Motor neuron (in vitro differentiated cells): ENCODE results near the gene RUFY3. TPM values are rescaled to one million over a fixed set of nuclear protein-coding genes. Genes with fewer than 3 reads are reported as not detected.
A peak's percentile ranks its signal among the peaks of the same experiment; 100 is the strongest.
"Not testable (repeated sequence)": the region's sequence is repeated elsewhere in the genome, so short reads cannot be mapped to it uniquely, and the experiment has no call there.

Experiments
- ATAC-seq, 8 experiments: fragments of 200-7000 bp; cut with Tn5 transposase; replicated peaks in 6 of 8; 2 replicates each; pipeline ENCODE4 v1.8.0; 2021; ENCODE audit warnings: mild to moderate bottlenecking in 8 of 8, moderate library complexity in 8 of 8
- H3K27ac ChIP-seq, 2 donors: fragments of 250-450 bp; sonication (Bioruptor Pico); 2 replicates each; pipeline ENCODE4 v1.9.0; 2021; ENCODE audit warnings: antibody characterized with exemption in 2 of 2, mild to moderate bottlenecking in 2 of 2, moderate library complexity in 1 of 2
- H3K4me1 ChIP-seq, 2 donors: fragments of 250-450 bp; sonication (Bioruptor Pico); replicated peaks in 1 of 2; 2 replicates each; pipeline ENCODE4 v1.6.1; 2021; ENCODE audit warnings: antibody characterized with exemption in 2 of 2, mild to moderate bottlenecking in 2 of 2, moderate library complexity in 1 of 2
- H3K4me3 ChIP-seq, 5 donors: fragments of 250-450 bp; sonication (Bioruptor Pico); 2 replicates each; pipeline ENCODE4 v1.9.0; 2021; ENCODE audit warnings: antibody characterized with exemption in 5 of 5, mild to moderate bottlenecking in 5 of 5, moderate library complexity in 4 of 5
- WGBS, 10 experiments: fragments of 450-650 bp; shearing (Covaris generic); methylation state at CpG; one replicate each; pipeline ENCODE4 v1.0.0; 2022; 5-methylcytosine and 5-hydroxymethylcytosine counted together
- in situ Hi-C, 9 experiments: fragments of 400-800 bp; cut with MboI; loops; one replicate each; pipeline ENCODE4 v1.15.0; 2021; ENCODE audit warnings: low sequenced_read_pairs in 9 of 9, low pct_unique_long_range_greater_than_20kb in 2 of 9; ENCODE audit not compliant: unreplicated experiment in 9 of 9
- total RNA-seq, 8 experiments: library from RNA; unstranded; fragments of 300-600 nt; gene quantifications; 2 replicates each; pipeline versions ENCODE4 v1.2.3 to v1.2.4, GENCODE V29; 2022

RUFY3 gene
- total RNA-seq, 8 experiments from 2014 or later: 34.1 to 227 (median 185) TPM

DNA sequence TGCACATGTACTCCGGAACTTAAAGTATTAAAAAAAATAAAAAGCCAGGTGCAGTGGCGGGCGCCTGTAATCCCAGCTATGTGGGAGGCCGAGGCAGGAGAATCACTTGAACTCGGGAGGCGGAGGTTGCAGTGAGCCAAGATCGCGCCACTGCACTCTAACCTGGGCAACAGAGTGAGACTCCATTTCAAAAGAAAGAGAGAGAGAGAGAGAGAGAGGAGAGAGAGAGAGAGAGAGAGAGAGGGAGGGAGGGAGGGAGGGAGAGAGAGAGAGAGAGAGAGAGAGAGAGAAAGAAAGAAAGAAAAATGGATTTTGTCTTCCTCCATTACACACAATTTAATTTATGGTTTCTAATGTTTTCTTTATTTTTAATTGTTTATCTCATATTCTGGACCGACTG, 11.1 kb downstream of the RUFY3 start:
- WGBS, 10 experiments: 67 to 100% (median 99%) methylated on average over 1 to 7 of the region's 9 CpGs; no CpG with 5 or more reads in 4 of the 10 experiments
- H3K27ac ChIP-seq, H3K4me3 ChIP-seq, ATAC-seq, in situ Hi-C loops: not testable (repeated sequence)
- H3K4me1 ChIP-seq: peaks cover 9 to 19% of the 10 kb centered on the region in 2 donors

DNA sequence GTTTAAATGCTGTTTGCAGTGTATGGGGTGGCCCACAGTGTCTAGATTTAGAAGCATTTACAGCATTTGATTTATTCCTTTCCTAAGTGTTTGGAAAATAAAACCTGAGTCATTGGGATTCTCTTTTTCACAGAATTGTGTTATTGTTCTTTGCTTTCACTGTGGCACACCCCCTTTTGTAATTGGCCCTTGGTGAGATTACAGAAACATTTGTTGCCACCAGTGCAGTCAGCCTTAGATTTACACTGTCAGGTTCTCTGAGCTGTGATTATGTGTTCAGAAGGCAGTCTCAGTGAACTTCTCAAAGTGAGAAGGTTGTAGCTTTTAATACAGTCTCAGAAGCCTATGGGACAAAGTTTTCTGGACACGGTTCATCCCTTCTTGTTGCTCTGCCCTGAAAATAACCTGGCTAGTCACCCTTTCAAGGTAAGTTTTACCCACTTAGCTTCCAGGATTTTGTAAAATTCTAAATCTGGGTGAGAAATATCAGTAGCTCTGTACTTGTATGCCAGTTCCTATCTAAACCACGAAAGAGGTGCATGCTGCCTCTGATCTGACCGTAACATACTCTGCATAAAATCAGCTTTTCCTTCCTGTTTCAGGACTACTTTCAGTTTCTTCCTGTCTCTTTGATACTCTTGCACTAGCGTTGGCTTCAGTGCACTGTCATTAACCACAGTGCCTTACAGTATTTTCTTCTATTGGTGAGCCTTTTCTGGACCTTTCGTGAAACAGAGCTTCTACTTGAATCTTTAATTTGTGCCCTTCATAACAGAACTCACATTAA, 12.6 kb downstream of the RUFY3 start:
- no peak overlapping the region for H3K4me3 ChIP-seq
- peak; percentile 83 to 98 (median 96) for ATAC-seq
- 0 to 100% (median 75%) methylated on average over 1 to 5 of the region's 5 CpGs for WGBS, 10 experiments
- peak overlapping the region; percentile 38 to 57 for H3K27ac ChIP-seq
- in situ Hi-C loops: no loop called here
- peaks cover 11 to 12% of the 10 kb centered on the region in 2 donors for H3K4me1 ChIP-seq

DNA sequence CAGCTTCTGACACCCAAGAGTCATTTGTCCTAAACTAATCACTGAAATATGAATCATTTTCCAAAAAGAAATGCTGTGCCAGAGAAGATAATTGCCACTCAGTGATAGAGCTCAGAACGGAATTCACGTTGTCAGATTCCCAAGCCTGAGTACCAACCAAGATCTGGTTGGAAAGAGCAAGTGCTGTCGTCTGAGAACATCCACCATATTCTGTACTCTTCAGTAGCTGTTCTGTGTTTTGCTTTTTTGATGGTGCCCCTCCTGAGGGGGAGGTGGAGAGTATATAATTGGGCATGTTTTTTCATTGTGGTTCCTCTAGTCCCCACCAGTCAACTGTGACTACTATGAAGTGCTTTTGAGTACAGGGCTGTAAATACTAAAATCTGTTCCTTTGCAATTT, 13.2 kb downstream of the RUFY3 start:
- no peak overlapping the region for H3K27ac ChIP-seq
- ATAC-seq: peak in 3 of 8 experiments; percentile 6 to 33 (median 17)
- in situ Hi-C loops: no loop called here
- H3K4me1 ChIP-seq: peaks cover 17 to 18% of the 10 kb centered on the region in 2 donors
- WGBS, 10 experiments: 6 to 100% (median 89%) methylated on average over 2 to 3 of the region's 3 CpGs; no CpG with 5 or more reads in 4 of the 10 experiments
- H3K4me3 ChIP-seq: no peak overlapping the region

DNA sequence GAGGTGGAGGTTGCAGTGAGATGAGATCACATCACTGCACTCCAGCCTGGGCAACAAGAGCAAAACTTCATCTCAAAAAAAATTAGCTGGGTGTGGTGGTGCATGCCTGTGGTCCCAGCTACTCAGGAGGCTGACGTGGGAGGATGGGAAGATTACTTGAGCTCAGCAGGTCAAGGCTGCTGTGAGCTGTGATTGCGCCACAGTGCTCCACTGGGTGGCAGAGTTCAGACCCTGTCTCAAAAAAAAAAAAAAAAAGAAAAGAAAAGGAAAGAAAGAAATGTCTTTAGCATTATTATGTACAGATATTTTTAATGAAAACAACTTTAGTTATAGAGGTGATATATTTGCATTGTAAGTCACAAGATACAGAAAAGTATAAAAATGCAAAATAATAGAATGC, 14.2 kb downstream of the RUFY3 start:
- H3K4me3 ChIP-seq, in situ Hi-C loops, H3K27ac ChIP-seq: not testable (repeated sequence)
- WGBS, 10 experiments: 53 to 100% (median 100%) methylated on average over 1 to 2 of the region's 2 CpGs; no CpG with 5 or more reads in 3 of the 10 experiments
- peak in 3 of 8 experiments; percentile 60 to 67 (median 63) for ATAC-seq
- peaks cover 17 to 27% of the 10 kb centered on the region in 2 donors for H3K4me1 ChIP-seq

DNA sequence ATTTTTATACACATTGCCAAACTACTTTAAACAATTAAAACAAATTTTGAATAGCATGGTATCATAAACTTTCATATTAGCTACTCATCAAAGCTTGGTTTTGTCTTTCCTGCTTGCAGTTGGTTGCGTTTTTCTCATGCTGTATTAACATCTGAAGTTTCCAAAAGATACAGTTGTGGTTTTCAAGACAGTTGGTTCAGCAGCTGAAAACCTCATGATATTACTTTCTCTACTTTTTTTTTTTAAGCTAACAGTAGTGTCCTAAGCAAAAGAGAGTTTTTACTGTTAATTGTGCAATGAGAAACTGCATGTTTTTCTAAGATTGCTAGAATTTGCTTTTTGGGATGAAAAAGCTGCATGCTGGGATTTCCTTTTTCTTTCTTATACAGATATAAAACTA, 15.2 kb downstream of the RUFY3 start:
- H3K27ac ChIP-seq: no peak overlapping the region
- ATAC-seq: no peak
- WGBS, 10 experiments: 60 to 100% (median 87%) methylated on average over 1 of the region's 1 CpG

DNA sequence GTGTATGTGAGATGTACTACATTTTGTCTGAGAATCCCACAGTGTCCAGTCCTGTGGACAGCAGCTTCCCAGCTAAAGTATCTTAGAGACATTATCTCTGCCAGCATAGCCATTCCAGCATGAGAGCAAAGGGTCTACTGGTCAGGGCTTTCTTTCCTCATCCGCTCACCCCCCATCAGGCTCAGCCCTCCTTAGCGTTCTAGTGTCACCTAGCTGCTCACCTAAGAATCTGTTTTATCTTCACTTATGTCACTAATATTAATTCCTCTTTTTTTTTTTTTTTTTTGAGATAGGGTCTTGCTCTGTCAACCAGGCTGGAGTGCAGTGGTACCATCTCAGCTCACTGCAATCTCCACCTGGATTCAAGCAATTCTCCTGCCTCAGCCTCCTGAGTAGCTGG, 15.6 kb downstream of the RUFY3 start:
- H3K27ac ChIP-seq: no peak overlapping the region
- 60 to 100% (median 94%) methylated on average over 1 to 2 of the region's 2 CpGs; no CpG with 5 or more reads in 3 of the 10 experiments for WGBS, 10 experiments
- ATAC-seq: no peak
- H3K4me1 ChIP-seq: peaks cover 30 to 41% of the 10 kb centered on the region in 2 donors
- no peak overlapping the region for H3K4me3 ChIP-seq
- in situ Hi-C loops: no loop called here

More for the DNA sequence above, 15.2 kb downstream of the RUFY3 start:
- no peak overlapping the region for H3K4me3 ChIP-seq
- in situ Hi-C loops: no loop called here
- H3K4me1 ChIP-seq: peaks cover 27 to 37% of the 10 kb centered on the region in 2 donors

DNA sequence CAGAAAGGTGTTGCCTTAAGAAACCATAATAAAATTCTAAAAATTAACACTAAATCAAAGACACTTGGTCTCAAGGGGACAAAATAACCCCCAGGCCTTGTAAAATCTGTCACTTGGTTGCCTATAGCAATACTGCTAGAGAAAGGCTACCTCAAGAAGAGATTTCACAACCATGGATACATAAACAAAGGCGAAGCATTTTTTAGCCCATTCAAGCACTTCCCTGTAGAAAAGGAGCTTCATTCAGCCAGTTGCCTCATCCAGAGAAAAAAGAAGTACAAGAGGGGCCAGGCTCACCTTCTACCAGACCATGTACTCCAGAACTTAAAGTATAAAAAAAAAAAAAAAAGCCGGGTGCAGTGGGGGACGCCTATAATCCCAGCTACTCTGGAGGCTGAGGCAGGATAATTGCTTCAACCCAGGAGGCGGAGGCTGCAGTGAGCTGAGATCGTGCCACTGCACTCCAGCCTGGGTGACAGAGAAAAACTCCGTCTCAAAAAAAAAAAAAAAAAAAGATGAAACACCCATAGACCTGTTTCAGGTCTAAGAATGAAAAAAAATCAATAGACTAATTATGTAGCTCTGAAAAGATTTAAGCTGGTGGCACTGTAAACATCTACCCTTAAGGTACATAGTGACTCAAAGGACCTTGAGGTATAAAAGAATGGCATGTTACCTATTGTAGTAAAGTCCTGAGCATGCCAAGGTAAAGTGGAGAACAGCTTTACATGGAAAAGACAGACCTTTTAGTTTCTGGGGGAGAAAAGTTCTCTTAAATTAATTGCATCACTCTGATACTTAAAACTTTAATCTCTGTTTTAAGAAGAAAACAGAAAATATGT, 18.0 kb downstream of the RUFY3 start:
- WGBS, 10 experiments: 52 to 98% (median 75%) methylated on average over 2 to 6 of the region's 6 CpGs
- peak in 4 of 8 experiments; percentile 12 to 89 (median 60) for ATAC-seq
- Histone ChIP-seq H3K4me1 (peaks cover 27 to 37% of the 10 kb centered on the region in 2 donors), H3K4me3 (no peak overlapping the region), H3K27ac (peak overlapping the region in 1 of 2 donors; percentile 9)
- in situ Hi-C loops: no loop called here

DNA sequence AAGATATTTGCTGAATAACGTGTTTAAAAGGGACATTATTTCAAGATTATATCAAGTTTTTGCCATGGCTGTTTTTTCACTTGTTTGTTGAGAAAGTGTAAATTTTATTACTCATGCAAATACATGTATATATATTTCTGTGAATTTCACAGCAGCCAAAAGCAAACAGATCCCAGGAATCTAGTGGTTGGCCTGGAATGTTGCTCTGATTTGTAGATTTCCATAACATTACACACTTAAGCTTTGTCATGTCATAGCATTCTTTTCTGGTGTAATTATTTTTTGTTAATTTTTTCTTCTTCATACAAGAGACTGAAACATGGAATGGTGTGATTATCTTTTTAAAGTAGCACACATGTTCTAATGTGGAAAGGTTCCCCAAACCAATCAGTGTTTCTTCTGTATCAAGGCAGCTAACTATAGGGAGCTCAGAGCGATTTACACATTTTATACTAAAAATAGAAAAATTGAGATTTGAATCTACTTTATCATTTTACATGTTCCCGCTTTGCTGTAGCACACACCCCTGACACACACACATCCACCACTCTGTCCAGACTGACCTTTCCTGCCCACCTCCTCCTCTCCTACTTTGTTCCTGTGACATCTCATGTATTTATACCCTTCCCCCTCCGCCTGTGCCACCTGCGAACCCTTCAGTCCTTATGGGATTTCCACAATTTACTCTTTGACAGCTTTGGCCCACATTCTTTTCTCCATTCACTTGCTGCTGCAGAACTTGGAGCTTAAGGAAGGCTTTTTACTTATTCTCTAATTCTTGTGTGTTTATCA, 20.3 kb downstream of the RUFY3 start:
- in situ Hi-C loops: no loop called here
- peak in 7 of 8 experiments; percentile 4 to 90 (median 54) for ATAC-seq
- Histone ChIP-seq H3K27ac (no peak overlapping the region), H3K4me1 (peaks cover 23 to 35% of the 10 kb centered on the region in 2 donors), H3K4me3 (no peak overlapping the region)
- WGBS, 10 experiments: 36 to 89% (median 73%) methylated on average over 2 to 5 of the region's 5 CpGs

DNA sequence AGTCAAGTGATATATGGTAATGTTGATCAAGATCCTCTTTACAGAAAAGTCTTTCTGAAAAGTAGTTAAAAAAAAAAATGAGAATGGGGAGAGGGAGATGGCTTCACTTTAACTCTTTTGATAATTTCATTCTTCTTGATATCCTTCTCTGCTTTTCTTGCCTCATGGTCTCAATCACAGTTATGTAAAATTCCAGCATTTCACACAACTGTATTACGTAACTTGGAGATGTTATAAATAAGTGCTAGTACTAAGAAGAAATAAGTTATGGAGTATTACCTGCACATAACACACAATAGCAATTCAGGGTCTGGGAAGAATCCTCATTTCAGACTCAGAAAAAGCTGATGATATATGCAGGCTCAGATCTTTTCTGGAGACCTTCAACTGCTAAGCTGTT, 22.0 kb downstream of the RUFY3 start:
- ATAC-seq: no peak
- WGBS, 10 experiments: 83 to 100% (median 100%) methylated on average over 1 of the region's 1 CpG; no CpG with 5 or more reads in 1 of the 10 experiments
- no peak overlapping the region for H3K27ac ChIP-seq
- in situ Hi-C loops: no loop called here
- H3K4me1 ChIP-seq: peaks cover 23 to 35% of the 10 kb centered on the region in 2 donors
- H3K4me3 ChIP-seq: no peak overlapping the region

DNA sequence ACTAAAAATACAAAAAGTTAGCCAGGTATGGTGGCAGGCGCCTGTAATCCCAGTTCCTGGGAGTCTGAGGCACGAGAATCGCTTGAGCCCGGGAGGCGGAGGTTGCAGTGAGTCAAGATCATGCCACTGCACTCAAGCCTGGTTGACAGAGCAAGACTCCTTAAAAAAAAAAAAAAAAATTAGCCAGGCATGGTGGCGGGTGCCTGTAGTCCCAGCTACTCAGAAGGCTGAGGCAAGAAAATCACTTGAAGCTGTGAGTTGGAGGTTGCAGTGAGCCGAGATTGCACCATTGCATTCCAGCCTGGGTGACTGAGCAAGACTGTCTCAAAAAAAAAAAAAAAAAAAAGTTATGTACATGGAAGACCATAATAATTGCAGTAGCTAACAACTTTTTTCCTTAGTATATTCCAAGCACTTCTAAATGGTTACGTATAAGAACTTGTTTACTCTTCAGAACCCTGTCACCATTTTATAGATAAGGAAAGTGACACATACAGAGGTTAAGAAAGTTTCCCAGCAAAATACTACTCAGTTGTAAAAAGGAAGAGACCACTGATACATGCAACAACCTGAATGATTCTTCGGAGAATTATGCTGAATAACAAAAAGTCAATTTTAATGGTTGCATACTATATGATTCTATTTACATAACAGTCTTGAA, 24.5 kb downstream of the RUFY3 start:
- H3K27ac ChIP-seq: no peak overlapping the region
- peaks cover 11 to 15% of the 10 kb centered on the region in 2 donors for H3K4me1 ChIP-seq
- ATAC-seq: no peak
- H3K4me3 ChIP-seq: no peak overlapping the region
- in situ Hi-C loops: no loop called here
- WGBS, 10 experiments: 89 to 100% (median 96%) methylated on average over 1 to 8 of the region's 9 CpGs

DNA sequence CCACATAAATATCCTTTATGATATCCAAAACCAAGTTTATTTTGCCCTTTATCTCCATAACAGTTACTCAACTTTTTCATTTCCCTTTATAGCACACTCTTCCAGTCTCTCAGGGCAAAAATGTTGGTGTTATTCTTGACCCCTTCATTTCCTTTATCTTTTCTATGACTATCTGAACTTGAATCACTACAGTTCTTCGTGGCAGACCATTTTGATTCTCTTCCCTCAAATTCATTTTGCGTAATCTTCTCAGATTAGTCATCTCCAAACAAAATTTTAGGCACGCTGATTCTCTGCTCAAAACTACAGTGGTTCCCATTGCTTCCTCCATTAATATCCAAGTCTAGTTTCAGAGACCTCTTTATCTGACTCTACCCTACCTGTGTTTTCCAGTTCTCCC, 26.1 kb downstream of the RUFY3 start:
- no peak for ATAC-seq
- no peak overlapping the region for H3K4me3 ChIP-seq
- WGBS, 10 experiments: 79 to 100% (median 98%) methylated on average over 2 to 3 of the region's 3 CpGs; no CpG with 5 or more reads in 1 of the 10 experiments
- H3K27ac ChIP-seq: no peak overlapping the region
- in situ Hi-C loops: no loop called here
- H3K4me1 ChIP-seq: no peaks in the 10 kb centered on the region

DNA sequence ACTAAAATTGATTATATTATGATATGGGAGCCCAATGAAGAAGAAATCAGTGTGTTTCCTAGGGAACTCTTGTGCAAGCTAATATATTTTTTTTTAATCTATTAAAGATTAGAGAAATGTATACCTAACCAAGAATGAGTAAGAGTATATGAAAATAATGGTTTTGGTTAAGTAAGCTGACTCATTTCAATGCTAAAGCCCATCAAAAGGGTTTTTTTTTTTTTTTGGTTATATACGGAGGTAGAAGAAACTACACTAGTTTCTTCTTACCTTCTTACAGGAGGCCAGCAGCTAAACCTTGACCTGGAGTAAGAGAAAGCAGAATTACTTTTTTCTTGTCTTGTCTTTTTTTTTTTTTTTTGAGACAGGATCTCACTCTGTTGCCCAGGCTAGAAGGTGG, 27.5 kb downstream of the RUFY3 start:
- H3K4me1 ChIP-seq: no peaks in the 10 kb centered on the region
- no peak overlapping the region for H3K4me3 ChIP-seq
- no peak overlapping the region for H3K27ac ChIP-seq
- in situ Hi-C loops: no loop called here
- WGBS, 10 experiments: 20 to 100% (median 87%) methylated on average over 1 of the region's 1 CpG; no CpG with 5 or more reads in 1 of the 10 experiments
- ATAC-seq: no peak
